HCT116 (cell line): Measurements from ENCODE around the gene DCP1B. TPM values are rescaled to one million over a fixed set of nuclear protein-coding genes. Genes with fewer than 3 reads are reported as not detected.

Source experiments
- ATAC-seq: fragments of 200-7000 bp; cut with Tn5 transposase; 2 replicates; pipeline ENCODE4 v1.9.1; 2020; ENCODE audit warnings: mild to moderate bottlenecking, moderate library complexity
- BruUV-seq: library from RNA; stranded (reverse); fragments of 400-500 nt; replicated peaks from 2 replicates; lab custom pipeline; 2021; lab: Mats Ljungman, UMichigan
- CTCF ChIA-PET: fragments of 300-600 bp; sonication (Branson Sonifier 250); formaldehyde crosslinking; loops from one replicate; lab custom pipeline; 2021; ENCODE audit warnings: antibody characterized with exemption; lab: Charles Lee
- POLR2A ChIA-PET: fragments of 300-600, 350-600 bp; sonication (Branson Sonifier 250); formaldehyde crosslinking; loops from one replicate; lab custom pipeline; 2021; ENCODE audit warnings: antibody characterized with exemption; lab: Charles Lee
- RAD21 ChIA-PET, 2 experiments: fragments of 300-600 bp; sonication (Branson Sonifier 250); formaldehyde crosslinking; loops; one replicate each; lab custom pipeline; 2023; ENCODE audit warnings: low total read pairs in 2 of 2; ENCODE audit not compliant: uncharacterized antibody in 2 of 2, unreplicated experiment in 2 of 2, low non-redundant PET in 1 of 2; lab: Charles Lee
- DNase-seq: peaks from one replicate; pipeline ENCODE4 v3.0.0-alpha.2; 2010; ENCODE audit warnings: low read depth, low spot score
- H2AFZ ChIP-seq: fragments of 200-600 bp; shearing (Covaris generic), sonication (generic); 2 replicates; pipeline ENCODE4 v1.6.1; 2017; ENCODE audit warnings: low read depth, mixed run types, mixed read lengths, antibody characterized with exemption, low read length; ENCODE audit not compliant: poor library complexity, severe bottlenecking
- H3K27ac ChIP-seq: 2 replicates; pipeline ENCODE4 v1.5.1; 2012; ENCODE audit warnings: low read depth, low read length
- H3K27me3 ChIP-seq: fragments of 200-600 bp; sonication (generic); 2 replicates; pipeline ENCODE4 v1.6.1; 2016; ENCODE audit warnings: mixed run types, low read length, mixed read lengths; ENCODE audit not compliant: insufficient read depth
- H3K36me3 ChIP-seq, 2 experiments: fragments of 200-500 bp in 1 of 2; fragments of 200-600 bp in 1 of 2; sonication (Bioruptor generic) in 1 of 2; sonication (generic) in 1 of 2; 2 replicates each; pipeline versions ENCODE4 v1.5.1 to v1.6.1; 2014 to 2016; ENCODE audit warnings: low read length in 2 of 2, inconsistent platforms in 1 of 2, mixed read lengths in 1 of 2, mixed run types in 1 of 2; ENCODE audit not compliant: insufficient read depth in 2 of 2, control insufficient read depth in 1 of 2
- H3K4me1 ChIP-seq, 2 experiments: fragments of 200-600 bp in 1 of 2; sonication (generic) in 1 of 2; 2 replicates each; pipeline versions ENCODE4 v1.5.1 to v1.6.1; 2012 to 2017; ENCODE audit warnings: low read length in 2 of 2, inconsistent platforms in 1 of 2, mild to moderate bottlenecking in 1 of 2, mixed read lengths in 1 of 2, mixed run types in 1 of 2, moderate library complexity in 1 of 2; ENCODE audit not compliant: insufficient read depth in 2 of 2, control insufficient read depth in 1 of 2
- H3K4me2 ChIP-seq: fragments of 200-600 bp; sonication (generic); 2 replicates; pipeline ENCODE4 v1.6.1; 2017; ENCODE audit warnings: mixed run types, low read length, mixed read lengths
- H3K4me3 ChIP-seq, 2 experiments: fragments of 200-600 bp in 1 of 2; sonication (generic) in 1 of 2; replicated peaks in 1 of 2; 2 replicates each; pipeline ENCODE4 v1.5.1; 2011 to 2016; ENCODE audit warnings: low read length in 2 of 2, control low read depth in 1 of 2, low read depth in 1 of 2, mild to moderate bottlenecking in 1 of 2, mixed read lengths in 1 of 2, mixed run types in 1 of 2
- H3K79me2 ChIP-seq: fragments of 200-600 bp; sonication (generic); 2 replicates; pipeline ENCODE4 v1.6.1; 2017; ENCODE audit warnings: mild to moderate bottlenecking, mixed run types, low read length, moderate library complexity, mixed read lengths; ENCODE audit not compliant: insufficient read depth
- H3K9ac ChIP-seq: fragments of 200-600 bp; sonication (generic); 2 replicates; pipeline ENCODE4 v1.6.1; 2016; ENCODE audit warnings: low read length, mixed read lengths
- H3K9me2 ChIP-seq: fragments of 200-600 bp; sonication (generic), shearing (Covaris generic); 2 replicates; pipeline ENCODE4 v1.6.1; 2017; ENCODE audit warnings: mixed run types, mild to moderate bottlenecking, moderate library complexity; ENCODE audit not compliant: insufficient read depth
- H3K9me3 ChIP-seq, 2 experiments: fragments of 200-500 bp in 1 of 2; fragments of 200-600 bp in 1 of 2; sonication (Bioruptor generic) in 1 of 2; sonication (generic) in 1 of 2; 2 replicates each; pipeline ENCODE4 v1.6.1; 2014 to 2017; ENCODE audit warnings: low read length in 2 of 2, mixed read lengths in 2 of 2, inconsistent platforms in 1 of 2, low read depth in 1 of 2, mild to moderate bottlenecking in 1 of 2, mixed run types in 1 of 2, moderate library complexity in 1 of 2; ENCODE audit not compliant: control insufficient read depth in 1 of 2, insufficient read depth in 1 of 2
- H4K20me1 ChIP-seq: fragments of 200-600 bp; sonication (generic), shearing (Covaris generic); 2 replicates; pipeline ENCODE4 v1.6.1; 2017; ENCODE audit warnings: mixed run types, mild to moderate bottlenecking, moderate library complexity; ENCODE audit not compliant: insufficient read depth
- CEBPB ChIP-seq: IDR thresholded peaks from 2 replicates; pipeline ENCODE4 v1.6.1; 2012; ENCODE audit warnings: low read depth
- EZH2 ChIP-seq: fragments of 200-600 bp; sonication (generic); IDR thresholded peaks from 2 replicates; pipeline ENCODE4 v1.6.1; 2017; ENCODE audit warnings: antibody characterized with exemption, mixed run types
- FOSL1 ChIP-seq: IDR thresholded peaks from 2 replicates; pipeline ENCODE4 v1.6.1; 2012; ENCODE audit warnings: low read depth
- SIN3A ChIP-seq: IDR thresholded peaks from 2 replicates; pipeline ENCODE4 v1.6.1; 2012; ENCODE audit warnings: low read depth
- TCF7L2 ChIP-seq: IDR thresholded peaks from 2 replicates; pipeline ENCODE4 v1.7.0; 2011; ENCODE audit warnings: borderline replicate concordance, inconsistent platforms; ENCODE audit not compliant: insufficient read depth, insufficient read length; ENCODE audit errors: extremely low read depth
- intact Hi-C: fragments of 100-400 bp; cut with micrococcal nuclease; formaldehyde crosslinking; loops from 2 replicates; pipeline ENCODE4 v1.10.0; 2022
- total RNA-seq: library from RNA; stranded (reverse); gene quantifications from one replicate; pipeline ENCODE4 v1.2.1, GENCODE V29; 2021; ENCODE audit not compliant: unreplicated experiment
- TF ChIP-seq, protein P1 (sequence below): IDR thresholded peaks from 2 replicates; pipeline ENCODE4 v1.6.1; 2012
- TF ChIP-seq, protein P2 (sequence below): IDR thresholded peaks from 2 replicates; pipeline ENCODE4 v1.6.1; 2011; ENCODE audit warnings: mild to moderate bottlenecking, low read length, moderate library complexity; ENCODE audit not compliant: insufficient replicate concordance; ENCODE audit errors: extremely low read depth
- TF ChIP-seq, protein P3 (sequence below): IDR thresholded peaks from 2 replicates; pipeline ENCODE4 v1.6.1; 2012

DCP1B gene
- total RNA-seq, 1 experiment from 2014 or later, result 13.8 TPM

DNA sequence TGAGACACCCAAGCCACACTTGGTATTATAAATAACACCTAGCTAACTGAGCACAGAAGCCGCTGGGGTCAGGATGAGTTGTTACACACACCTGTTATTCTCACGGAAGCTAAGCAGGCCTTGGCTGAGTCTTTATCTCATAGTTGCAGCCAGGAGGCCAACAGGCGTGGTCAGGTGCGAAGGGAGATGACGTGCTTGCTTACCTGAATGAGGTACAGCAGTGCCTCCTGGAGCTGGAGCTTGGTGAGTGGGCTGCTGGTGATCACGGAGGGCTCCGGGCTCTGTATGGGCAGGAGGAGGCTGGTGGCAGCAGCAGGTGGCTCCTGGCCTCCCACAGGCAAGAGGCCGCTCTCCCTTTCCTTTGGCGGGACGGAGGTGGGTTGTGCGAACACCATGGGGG, 55.4 kb downstream of the DCP1B start:
- DNase-seq (no peak), ATAC-seq (no peak)
- BruUV-seq, result no TSS peak
- ChIA-PET RAD21 (no interaction called here), CTCF (interaction anchor here (1.4 kb wide), 1 partner anchor 9 kb away, joined by 7 read pairs; no protein-coding TSS in a partner anchor), POLR2A (no interaction called here)
- TF ChIP-seq SIN3A (no peak), CEBPB (no peak), TCF7L2 (no peak), FOSL1 (no peak), EZH2 (no peak)
- TF ChIP-seq, protein P1, sequence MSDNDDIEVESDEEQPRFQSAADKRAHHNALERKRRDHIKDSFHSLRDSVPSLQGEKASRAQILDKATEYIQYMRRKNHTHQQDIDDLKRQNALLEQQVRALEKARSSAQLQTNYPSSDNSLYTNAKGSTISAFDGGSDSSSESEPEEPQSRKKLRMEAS, result no peak
- TF ChIP-seq, protein P2, sequence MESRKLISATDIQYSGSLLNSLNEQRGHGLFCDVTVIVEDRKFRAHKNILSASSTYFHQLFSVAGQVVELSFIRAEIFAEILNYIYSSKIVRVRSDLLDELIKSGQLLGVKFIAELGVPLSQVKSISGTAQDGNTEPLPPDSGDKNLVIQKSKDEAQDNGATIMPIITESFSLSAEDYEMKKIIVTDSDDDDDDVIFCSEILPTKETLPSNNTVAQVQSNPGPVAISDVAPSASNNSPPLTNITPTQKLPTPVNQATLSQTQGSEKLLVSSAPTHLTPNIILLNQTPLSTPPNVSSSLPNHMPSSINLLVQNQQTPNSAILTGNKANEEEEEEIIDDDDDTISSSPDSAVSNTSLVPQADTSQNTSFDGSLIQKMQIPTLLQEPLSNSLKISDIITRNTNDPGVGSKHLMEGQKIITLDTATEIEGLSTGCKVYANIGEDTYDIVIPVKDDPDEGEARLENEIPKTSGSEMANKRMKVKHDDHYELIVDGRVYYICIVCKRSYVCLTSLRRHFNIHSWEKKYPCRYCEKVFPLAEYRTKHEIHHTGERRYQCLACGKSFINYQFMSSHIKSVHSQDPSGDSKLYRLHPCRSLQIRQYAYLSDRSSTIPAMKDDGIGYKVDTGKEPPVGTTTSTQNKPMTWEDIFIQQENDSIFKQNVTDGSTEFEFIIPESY, result no peak
- TF ChIP-seq, protein P3, sequence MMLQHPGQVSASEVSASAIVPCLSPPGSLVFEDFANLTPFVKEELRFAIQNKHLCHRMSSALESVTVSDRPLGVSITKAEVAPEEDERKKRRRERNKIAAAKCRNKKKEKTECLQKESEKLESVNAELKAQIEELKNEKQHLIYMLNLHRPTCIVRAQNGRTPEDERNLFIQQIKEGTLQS, result no peak
- Histone ChIP-seq H3K27me3 (no peaks in the 10 kb centered on the region), H3K27ac (no peak overlapping the region), H3K9me2 (no peaks in the 10 kb centered on the region), H3K4me3 (no peak overlapping the region), H3K79me2 (no peaks in the 10 kb centered on the region), H2AFZ (no peak overlapping the region), H3K9ac (no peak overlapping the region), H4K20me1 (no peaks in the 10 kb centered on the region), H3K4me1 (no peaks in the 10 kb centered on the region), H3K4me2 (no peak overlapping the region), H3K9me3 (no peaks in the 10 kb centered on the region), H3K36me3 (peaks cover 7 to 15% of the 10 kb centered on the region in 2 experiments; a peak in 1 of 4 replicates)
- intact Hi-C loops, result no loop called here
